Activated CD8-positive, alpha-beta T cell treated with anti-CD3 and anti-CD28 coated beads for 36 hours (primary cell): ENCODE data around the gene SSTR3. TPM values are rescaled to one million over a fixed set of nuclear protein-coding genes. Genes with fewer than 3 reads are reported as not detected.

Source experiments
- ATAC-seq: fragments of 200-7000 bp; cut with Tn5 transposase; one replicate; pipeline ENCODE4 v1.10.0; 2021; ENCODE audit warnings: mild to moderate bottlenecking, moderate library complexity
- CTCF ChIA-PET: fragments of 350-600 bp; sonication (Branson Sonifier 250); formaldehyde crosslinking; loops from one replicate; lab custom pipeline; 2021; ENCODE audit warnings: antibody characterized with exemption; lab: Charles Lee
- POLR2A ChIA-PET: fragments of 350-600 bp; sonication (Branson Sonifier 250); formaldehyde crosslinking; loops from one replicate; lab custom pipeline; 2021; ENCODE audit warnings: antibody characterized with exemption; lab: Charles Lee
- DNase-seq: peaks from one replicate; pipeline ENCODE4 v3.0.0-alpha.2; 2020
- H3K27ac Mint-ChIP-seq: one replicate; pipeline ENCODE4 v1.8.0; 2021; ENCODE audit warnings: mild to moderate bottlenecking, mixed read lengths
- H3K27me3 Mint-ChIP-seq: one replicate; pipeline ENCODE4 v1.8.0; 2021; ENCODE audit warnings: mixed read lengths
- H3K36me3 Mint-ChIP-seq: one replicate; pipeline ENCODE4 v1.8.0; 2021; ENCODE audit warnings: low read depth, mixed read lengths
- H3K4me1 Mint-ChIP-seq: one replicate; pipeline ENCODE4 v1.8.0; 2021; ENCODE audit warnings: low read depth, mixed read lengths
- H3K4me3 Mint-ChIP-seq: one replicate; pipeline ENCODE4 v1.8.0; 2021; ENCODE audit warnings: mild to moderate bottlenecking, moderate library complexity, mixed read lengths
- H3K9me3 Mint-ChIP-seq: one replicate; pipeline ENCODE4 v1.8.0; 2021; ENCODE audit warnings: mixed read lengths
- intact Hi-C: fragments of 100-400 bp; cut with micrococcal nuclease; formaldehyde crosslinking; loops from one replicate; pipeline ENCODE4 v1.10.0; 2022
- total RNA-seq, 2 experiments: library from RNA; stranded (reverse); gene quantifications; one replicate each; pipeline ENCODE4 v1.2.3, GENCODE V29; 2021
- TF ChIP-seq, protein P1 (sequence below): fragments of 200-600 bp; IDR thresholded peaks from one replicate; pipeline ENCODE4 v1.8.0; 2022; ENCODE audit warnings: antibody characterized with exemption, mild to moderate bottlenecking

SSTR3 gene
- total RNA-seq, 2 experiments from 2014 or later: 7.9 to 8.5 TPM

DNA sequence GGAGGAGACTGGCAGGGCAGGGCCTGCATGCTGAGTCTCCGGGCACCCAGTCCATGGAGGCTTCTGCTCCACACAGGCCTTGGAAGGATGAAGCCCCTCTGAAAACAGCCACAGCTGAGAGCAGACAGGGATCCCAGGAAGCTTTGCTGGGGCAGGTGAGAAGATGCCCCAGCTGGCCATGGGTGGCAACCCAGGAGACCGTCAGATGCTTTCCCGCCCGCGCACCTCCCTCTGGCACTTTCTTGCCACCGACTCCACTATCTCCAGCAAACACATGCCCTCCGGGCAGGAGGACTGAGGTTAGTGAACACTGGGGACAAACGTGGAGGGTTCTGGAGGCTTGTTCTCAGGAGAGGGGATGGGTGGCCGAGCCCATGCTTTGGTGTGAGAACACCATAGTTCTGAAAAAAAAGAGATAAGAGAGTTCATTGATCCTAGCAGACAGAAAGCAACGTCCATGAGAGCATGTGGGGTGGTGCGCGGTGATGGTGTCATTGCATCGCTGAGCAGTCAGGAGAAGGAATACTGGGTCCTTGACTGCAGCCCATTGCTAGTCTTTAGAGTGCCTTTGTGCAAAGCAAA lies 26.5 kb downstream of the SSTR3 start:
- intact Hi-C loops: no loop called here
- no peak for ATAC-seq
- H3K27ac Mint-ChIP-seq: peak overlapping the region; percentile 90
- no peaks in the 10 kb centered on the region for H3K27me3 Mint-ChIP-seq
- H3K36me3 Mint-ChIP-seq: peaks cover 8% of the 10 kb centered on the region
- POLR2A ChIA-PET: interaction anchor here (1.0 kb wide), 1 partner anchor 22 kb away, joined by 4 read pairs; no protein-coding TSS in a partner anchor
- H3K9me3 Mint-ChIP-seq: no peaks in the 10 kb centered on the region
- no peak for DNase-seq
- TF ChIP-seq, protein P1, sequence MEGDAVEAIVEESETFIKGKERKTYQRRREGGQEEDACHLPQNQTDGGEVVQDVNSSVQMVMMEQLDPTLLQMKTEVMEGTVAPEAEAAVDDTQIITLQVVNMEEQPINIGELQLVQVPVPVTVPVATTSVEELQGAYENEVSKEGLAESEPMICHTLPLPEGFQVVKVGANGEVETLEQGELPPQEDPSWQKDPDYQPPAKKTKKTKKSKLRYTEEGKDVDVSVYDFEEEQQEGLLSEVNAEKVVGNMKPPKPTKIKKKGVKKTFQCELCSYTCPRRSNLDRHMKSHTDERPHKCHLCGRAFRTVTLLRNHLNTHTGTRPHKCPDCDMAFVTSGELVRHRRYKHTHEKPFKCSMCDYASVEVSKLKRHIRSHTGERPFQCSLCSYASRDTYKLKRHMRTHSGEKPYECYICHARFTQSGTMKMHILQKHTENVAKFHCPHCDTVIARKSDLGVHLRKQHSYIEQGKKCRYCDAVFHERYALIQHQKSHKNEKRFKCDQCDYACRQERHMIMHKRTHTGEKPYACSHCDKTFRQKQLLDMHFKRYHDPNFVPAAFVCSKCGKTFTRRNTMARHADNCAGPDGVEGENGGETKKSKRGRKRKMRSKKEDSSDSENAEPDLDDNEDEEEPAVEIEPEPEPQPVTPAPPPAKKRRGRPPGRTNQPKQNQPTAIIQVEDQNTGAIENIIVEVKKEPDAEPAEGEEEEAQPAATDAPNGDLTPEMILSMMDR: no peak
- CTCF ChIA-PET: interaction anchor here (0.6 to 2.7 kb wide), 4 partner anchors 9 to 20 kb away, joined by 3 to 16 read pairs (median 4); no protein-coding TSS in a partner anchor
- peaks cover 59% of the 10 kb centered on the region for H3K4me1 Mint-ChIP-seq
- no peak overlapping the region for H3K4me3 Mint-ChIP-seq

DNA sequence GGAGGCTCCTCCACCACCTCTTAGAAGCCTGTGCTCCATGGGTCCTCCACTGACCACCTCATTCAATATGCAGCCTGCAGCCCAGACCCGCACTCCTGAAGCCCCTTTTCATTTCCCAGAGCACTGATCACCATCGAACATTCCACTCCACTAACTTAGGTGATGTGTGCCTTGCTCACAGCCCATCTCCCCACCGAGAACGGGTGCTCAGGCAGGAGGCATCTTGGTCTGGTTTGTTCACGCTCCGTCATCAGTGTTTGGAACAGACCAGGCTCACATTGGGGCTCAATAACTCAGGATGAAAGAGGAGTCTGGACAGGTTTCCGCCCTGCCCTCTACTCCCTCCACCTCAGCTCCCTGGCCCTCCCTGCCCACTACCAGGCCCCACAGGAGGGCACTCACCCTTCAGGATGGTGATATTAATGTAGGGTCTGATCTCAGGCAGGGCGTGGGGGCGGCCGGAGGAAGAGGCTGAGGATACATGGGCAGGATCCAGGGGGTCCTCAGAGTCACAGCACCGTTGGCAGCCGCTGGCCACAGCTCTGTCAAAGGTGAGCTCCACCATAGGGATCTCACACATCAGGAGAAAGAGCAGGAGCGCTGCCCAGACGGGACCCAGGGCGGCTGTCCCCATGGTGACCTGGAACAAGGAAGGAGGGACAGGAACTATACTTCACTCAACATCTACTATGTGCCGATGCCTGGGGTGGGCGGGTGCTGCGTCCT lies 27.3 kb downstream of the SSTR3 start:
- H3K4me3 Mint-ChIP-seq: no peak overlapping the region
- peaks cover 59% of the 10 kb centered on the region for H3K4me1 Mint-ChIP-seq
- CTCF ChIA-PET: interaction anchor here (0.6 to 2.7 kb wide), 3 partner anchors 14 to 141 kb away, joined by 3 to 16 read pairs (median 3); no protein-coding TSS in a partner anchor
- H3K27me3 Mint-ChIP-seq: no peaks in the 10 kb centered on the region
- H3K36me3 Mint-ChIP-seq: peaks cover 3% of the 10 kb centered on the region
- no peak overlapping the region for H3K27ac Mint-ChIP-seq
- H3K9me3 Mint-ChIP-seq: no peaks in the 10 kb centered on the region
- DNase-seq: peak; percentile 1
- POLR2A ChIA-PET: no interaction called here
- no peak for ATAC-seq
- intact Hi-C loops: no loop called here
- TF ChIP-seq, protein P1: no peak

DNA sequence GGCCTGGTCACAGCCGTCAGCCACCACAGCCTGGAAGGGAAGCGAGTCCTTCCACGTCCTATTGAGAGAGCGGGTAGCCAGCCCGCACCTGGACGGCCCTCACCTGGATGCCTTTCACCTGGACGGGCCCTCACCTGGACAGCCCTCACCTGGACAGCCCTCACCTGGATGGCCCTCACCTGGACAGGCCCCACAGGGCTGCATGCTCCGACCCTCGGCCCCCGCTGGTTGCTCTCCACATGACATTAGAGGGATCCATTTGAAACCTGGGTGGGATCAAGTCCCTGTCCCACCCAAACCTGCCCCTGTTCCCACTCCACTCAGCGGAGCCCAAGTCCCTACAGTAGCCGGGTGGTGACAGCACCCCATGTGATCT lies 27.9 kb downstream of the SSTR3 start:
- Mint-ChIP-seq H3K36me3 (peaks cover 2% of the 10 kb centered on the region), H3K4me3 (no peak overlapping the region), H3K4me1 (peaks cover 57% of the 10 kb centered on the region), H3K27ac (no peak overlapping the region), H3K27me3 (no peaks in the 10 kb centered on the region), H3K9me3 (no peaks in the 10 kb centered on the region)
- ChIA-PET POLR2A (interaction anchor here (0.6 to 1.1 kb wide), 2 partner anchors 13 to 62 kb away, joined by 3 read pairs; no protein-coding TSS in a partner anchor), CTCF (interaction anchor here (1.1 to 2.7 kb wide), 3 partner anchors 18 to 140 kb away, joined by 3 to 16 read pairs (median 4); no protein-coding TSS in a partner anchor)
- TF ChIP-seq, protein P1: no peak
- DNase-seq (peak; percentile 1), ATAC-seq (no peak)
- intact Hi-C loops: no loop called here

DNA sequence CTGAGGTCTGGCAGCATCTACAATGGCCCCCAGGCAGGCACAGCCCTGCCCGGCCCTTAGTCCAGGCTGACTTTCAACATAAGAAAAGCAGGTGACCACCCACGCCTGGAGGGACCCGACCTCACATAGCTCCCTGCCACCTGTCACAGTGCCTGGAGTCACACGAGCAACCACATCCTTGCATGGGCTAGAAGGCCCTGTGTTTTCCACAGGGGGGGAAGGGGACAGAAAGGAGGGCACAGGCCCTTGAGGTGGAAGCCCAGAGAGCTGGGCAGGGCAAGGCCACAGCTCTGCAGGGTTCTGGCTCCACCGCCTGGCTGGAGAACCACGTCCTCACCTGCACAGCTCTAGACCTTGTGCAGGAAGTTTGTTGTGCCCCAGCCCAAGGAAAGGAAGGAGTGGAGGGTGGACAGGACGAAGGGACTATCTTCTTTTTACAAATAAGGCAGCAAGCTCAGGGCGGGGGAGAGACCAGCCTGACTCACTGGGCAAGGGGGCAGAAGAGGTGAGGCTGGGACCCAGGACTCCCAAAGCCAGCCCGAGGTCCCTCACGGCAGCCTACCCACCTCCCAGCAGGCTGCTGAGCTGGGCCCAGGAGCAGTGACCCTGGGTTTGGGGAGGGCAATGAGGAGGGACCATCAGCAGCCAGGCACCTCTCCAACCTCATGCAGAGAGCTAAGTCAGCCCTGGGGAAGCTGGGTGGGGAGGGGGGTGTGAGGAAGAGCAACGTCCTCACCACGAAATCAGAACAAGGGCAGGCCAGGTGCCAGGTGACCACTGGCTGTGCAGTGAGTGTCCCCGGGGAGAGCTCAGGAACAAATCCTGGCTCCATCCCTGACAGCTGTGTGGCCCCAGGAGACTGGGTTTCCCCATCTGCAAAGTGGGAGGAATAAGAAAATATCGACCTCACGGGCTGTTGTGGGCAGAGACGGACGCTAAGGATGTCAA lies 28.6 kb downstream of the SSTR3 start:
- Mint-ChIP-seq H3K27ac (no peak overlapping the region), H3K4me3 (no peak overlapping the region), H3K9me3 (no peaks in the 10 kb centered on the region), H3K36me3 (no peaks in the 10 kb centered on the region), H3K27me3 (no peaks in the 10 kb centered on the region), H3K4me1 (peaks cover 50% of the 10 kb centered on the region)
- POLR2A ChIA-PET: interaction anchor here (0.6 to 1.1 kb wide), 4 partner anchors 14 to 61 kb away, joined by 3 read pairs; no protein-coding TSS in a partner anchor
- ATAC-seq (peak; percentile 24), DNase-seq (peak; percentile 39)
- CTCF ChIA-PET: interaction anchor here (0.9 to 2.7 kb wide), 6 partner anchors 18 to 139 kb away, joined by 3 to 16 read pairs (median 4); partner anchors contain the start of gene IL2RB
- TF ChIP-seq, protein P1: no peak
- intact Hi-C loops: no loop called here
